HG02642 (cell line): Measurements from ENCODE around the gene CASKIN2.
"Not testable (repeated sequence)": the region's sequence is repeated elsewhere in the genome, so short reads cannot be mapped to it uniquely, and the experiment has no call there.

ENCODE experiments used
- ATAC-seq: cut with Tn5 transposase; IDR thresholded peaks from one replicate; pipeline ENCODE4 v1.9.1; 2021; ENCODE audit warnings: mild to moderate bottlenecking; ENCODE audit not compliant: unreplicated experiment, poor library complexity

Gene CASKIN2

GRCh38 chr17:75492555-75493168, 22.7 kb downstream of the CASKIN2 start:
- no peak for ATAC-seq

DNA sequence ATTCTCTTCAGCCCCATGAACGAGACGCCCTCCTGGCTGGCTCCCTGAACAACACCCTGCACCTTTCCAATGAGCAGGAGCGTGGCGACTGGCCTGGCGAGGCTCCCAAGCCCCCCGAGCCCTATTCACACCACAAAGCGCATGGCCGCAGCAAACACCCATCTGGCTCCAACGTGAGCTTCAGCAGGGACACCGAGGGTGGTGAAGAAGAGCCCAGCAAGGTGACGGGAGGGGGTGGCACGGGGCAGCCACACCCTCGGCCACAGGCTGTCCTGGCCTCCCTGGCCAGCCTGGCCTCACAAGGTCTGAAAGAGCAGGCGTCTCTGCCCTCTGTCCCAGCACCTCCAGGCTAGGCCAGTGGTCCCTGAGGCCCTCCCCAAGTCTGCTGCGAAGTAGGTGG, 23.7 kb downstream of the CASKIN2 start:
- ATAC-seq, result no peak

DNA sequence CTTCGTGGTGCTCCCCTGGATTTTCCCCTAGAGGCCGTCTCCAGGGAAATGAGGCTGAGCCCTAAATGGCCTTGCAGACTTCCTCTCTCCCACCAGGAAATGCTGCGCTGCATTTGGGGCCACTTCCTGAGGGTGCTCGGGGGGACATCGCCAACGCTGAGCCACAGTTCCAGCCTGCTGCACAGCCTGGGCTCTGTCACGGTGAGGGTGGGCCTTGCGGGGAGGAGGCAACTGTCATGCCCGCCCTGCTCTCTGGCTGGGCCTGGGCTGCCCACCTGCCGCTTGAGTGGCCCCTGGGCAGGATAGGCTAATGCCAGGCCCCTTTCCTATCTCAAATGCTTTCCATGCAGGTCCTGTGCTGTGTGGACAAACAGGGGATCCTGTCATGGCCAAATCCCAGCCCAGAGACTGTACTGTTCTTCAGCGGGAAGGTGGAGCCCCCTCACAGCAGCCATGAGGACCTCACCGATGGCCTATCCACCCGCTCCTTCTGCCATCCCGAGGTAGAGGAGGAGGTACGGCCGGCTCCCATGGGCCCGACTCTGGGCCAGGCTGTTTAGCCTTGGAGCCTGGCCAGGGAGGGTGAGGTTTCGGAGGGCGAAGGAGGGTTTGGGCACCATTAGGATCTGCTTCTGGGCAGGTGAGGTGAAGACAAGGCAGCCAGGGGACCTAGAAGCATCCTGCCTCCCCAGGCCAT, 24.2 kb downstream of the CASKIN2 start:
- no peak for ATAC-seq

GRCh38 chr17:75490173-75490743, 25.1 kb downstream of the CASKIN2 start:
- no peak for ATAC-seq

DNA sequence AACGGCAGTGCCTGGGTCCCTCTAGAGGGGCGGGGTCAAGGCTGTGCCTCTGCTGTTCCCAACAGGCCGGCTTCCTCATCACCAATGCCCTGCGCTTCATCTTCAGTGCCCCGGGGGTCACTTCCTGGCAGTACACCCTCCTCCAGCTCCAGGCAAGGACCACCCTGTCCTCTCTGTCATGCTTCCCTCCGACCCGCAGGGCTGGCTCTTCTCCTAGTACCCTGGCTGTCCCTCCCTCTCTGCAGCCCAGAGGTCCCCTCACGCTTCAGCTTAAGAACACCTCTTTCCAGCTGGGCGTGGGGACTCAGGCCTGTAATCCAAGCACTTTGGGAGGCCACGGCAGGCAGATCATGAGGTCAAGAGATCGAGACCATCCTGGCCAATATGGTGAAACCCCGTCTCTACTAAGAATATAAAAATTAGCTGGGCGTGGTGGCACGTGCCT, 25.8 kb downstream of the CASKIN2 start:
- no peak for ATAC-seq

DNA sequence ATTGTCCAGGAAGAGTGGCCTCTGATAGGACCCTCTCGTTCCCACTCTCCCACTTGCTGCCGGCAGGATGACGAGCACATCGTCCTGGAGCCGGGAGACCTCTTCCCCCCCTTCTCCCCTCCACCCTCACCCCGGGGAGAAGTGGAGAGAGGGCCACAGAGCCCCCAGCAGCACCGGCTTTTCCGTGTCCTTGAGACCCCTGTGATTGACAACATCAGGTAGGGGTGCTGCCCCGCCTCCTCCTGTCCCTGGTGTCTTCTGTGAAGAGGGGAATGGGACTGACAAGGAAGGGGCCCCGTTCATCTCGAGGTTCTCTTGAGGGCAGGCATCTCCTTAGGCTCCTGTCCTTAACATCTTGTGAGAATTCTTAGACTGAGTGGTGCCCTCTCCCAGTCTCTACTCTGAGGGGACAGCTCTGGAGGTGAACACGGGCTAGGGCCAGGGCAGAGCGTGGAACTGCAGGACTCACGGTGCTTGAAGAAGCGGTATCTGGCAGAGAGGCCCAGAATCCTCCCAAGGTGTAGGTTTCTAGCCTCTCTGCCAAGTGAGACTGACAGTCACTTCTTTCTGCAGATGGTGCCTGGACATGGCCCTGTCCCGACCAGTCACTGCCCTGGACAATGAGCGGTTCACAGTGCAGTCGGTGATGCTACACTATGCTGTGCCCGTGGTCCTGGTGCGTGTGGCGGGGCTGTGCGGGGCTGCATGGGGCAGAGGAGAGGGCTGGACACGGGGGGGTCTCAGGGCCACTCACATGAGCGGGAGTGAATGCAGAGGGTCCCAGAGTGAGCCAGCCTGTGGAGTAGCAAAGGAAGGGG, 26.4 kb downstream of the CASKIN2 start:
- ATAC-seq, result no peak

GRCh38 chr17:75487351-75488070, 27.8 kb downstream of the CASKIN2 start:
- ATAC-seq, result no peak

DNA sequence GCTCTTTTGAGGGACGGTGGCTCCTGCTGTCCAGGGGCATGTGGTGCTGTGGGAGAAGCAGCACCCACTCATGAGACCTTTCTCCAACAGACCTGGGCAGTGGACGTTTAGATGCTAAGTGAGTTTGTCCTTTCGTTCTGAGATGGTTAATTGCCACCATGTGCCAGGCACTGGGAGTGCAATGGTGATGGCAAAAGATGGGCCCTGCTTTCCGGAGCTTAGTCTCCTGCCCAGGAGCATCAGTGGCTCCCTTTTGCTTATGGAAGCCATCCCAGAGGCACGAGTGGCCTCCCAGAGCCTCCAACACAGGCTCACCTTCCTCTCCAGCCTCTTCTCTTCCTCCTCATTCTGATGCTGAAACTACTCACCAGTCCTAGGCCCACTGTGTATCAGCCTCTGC, 28.4 kb downstream of the CASKIN2 start:
- ATAC-seq, result no peak

- no peak for ATAC-seq
These were observed 29.2 kb downstream of the CASKIN2 start for GRCh38 chr17:75486151-75486550.

GRCh38 chr17:75485688-75486087, 29.6 kb downstream of the CASKIN2 start:
- ATAC-seq, result no peak

DNA sequence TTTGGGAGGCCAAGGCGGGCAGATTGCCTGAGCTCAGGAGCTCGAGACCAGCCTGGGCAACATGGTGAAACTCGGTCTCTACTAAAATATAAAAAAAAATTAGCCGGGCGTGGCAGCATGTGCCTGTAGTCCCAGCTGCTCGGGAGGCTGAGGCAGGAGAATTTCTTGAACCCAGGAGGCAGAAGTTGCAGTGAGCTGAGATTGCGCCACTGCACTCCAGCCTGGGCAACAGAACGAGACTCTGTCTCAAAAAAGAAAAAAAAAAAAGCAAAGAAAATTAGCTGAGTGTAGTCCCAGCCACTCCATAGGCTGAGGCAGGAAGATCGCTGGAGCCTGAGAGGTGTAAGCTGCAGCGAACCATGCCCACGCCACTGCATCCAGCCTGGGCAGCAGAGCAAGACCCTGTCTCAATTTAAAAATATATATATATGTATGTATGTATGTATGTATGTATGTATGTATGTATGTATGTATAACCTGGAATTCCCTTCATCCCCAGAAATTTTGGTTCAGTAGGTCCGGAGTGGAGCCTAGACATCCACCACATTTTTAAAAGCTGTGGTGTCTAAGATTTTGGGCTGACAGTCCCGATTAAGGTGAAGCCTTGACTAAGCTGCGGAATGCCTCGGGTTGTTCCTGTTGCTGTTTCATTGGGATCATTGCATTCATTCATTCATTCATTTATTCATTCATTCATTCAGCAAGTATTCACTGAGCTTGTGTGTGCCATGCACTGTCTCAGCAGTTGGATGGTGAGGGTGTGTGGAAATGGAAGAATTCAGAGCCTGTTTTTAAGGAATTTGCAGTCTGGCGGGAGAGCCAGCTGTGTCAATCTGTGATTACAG, 33.0 kb downstream of the CASKIN2 start:
- no peak for ATAC-seq

- ATAC-seq, result no peak
These were observed 33.9 kb downstream of the CASKIN2 start for GRCh38 chr17:75481194-75482068.

GRCh38 chr17:75480281-75480680, 35.1 kb downstream of the CASKIN2 start:
- ATAC-seq, result no peak

DNA sequence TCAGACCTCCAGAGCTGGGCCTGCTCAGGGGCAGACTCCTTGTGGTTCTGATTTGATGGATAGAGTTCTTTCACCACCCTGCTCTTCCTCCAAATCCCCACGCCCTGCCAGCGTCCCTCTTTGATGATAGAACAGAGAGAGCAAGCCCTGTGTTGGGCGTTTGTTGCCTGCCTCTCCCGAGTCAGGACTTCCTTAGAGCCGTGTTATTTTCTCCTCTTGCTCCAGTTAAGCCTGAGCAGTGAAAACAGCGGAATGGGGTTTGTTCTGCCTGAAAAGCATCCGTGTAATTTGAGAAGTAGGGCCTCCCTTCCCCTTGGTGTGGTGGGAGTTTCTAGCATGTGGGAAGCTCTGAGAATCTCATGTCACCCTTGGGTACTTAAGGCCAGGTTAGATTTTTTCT, 36.8 kb downstream of the CASKIN2 start:
- no peak for ATAC-seq

GRCh38 chr17:75477490-75477862, 37.9 kb downstream of the CASKIN2 start:
- ATAC-seq, result not testable (repeated sequence)

GRCh38 chr17:75476752-75477489, 38.4 kb downstream of the CASKIN2 start:
- no peak for ATAC-seq

DNA sequence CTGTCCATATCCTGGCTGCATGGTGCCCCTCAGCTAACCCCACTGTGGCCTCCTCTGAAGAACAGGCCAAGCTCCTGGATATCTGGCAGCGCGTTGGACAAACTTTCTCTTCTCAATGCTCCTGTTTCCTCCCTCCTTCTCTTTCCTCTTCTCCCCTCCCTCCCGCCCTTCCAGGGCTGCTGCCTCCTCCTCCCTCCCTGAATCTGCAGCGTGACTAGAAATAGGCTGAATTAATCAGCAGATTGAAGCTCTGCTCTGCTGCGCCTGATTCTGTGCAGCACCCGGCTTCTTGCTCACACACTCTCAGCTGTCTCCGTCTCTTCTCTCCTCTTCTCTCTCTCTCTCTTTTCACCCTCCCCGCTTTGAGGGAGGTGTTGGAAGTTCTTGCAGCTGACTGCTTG, 39.1 kb downstream of the CASKIN2 start:
- ATAC-seq, result no peak

GRCh38 chr17:75475851-75476250, 39.5 kb downstream of the CASKIN2 start:
- no peak for ATAC-seq
